ENCODE results near the gene EN2.

Gene EN2

GRCh38 chr7:155465761-155466141, 7.8 kb downstream of the EN2 start:
- DNase-seq: no peak

DNA sequence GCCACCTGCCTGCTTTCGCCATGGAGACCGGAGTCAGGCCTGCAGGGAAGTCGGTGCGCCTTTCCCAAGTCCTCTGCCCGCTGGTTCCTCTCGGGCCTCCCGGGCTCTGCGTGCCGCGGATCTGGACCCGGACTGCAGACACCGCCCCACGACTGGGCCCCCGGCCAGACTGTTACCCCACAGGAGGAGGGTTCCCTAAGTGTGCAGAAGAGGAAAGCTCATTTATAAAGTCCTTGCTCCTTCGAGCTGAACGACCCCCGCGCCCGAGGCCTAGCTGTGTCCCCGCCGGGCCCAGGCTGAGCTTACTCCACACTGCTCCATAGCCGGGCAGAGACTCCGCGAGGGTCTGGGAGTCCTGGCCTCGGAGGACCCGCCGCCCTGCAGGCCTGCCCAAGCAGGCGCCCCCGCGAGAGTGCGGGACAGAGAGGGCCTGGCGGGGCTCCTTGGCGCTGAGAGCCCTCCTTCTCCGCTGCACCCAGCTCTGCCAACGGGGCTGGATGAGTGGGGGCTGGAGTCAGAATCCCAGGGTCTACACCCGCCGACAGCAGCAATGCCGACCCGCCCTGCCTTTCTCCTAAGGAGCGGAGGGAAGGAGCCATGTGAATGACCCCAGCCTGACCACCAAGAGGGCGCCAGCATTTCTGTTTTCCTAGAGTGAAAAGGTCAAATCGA, 8.3 kb downstream of the EN2 start:
- DNase-seq: no peak

- no peak for DNase-seq
Observed at GRCh38 chr7:155466814-155467733, 9.1 kb downstream of the EN2 start.

DNA sequence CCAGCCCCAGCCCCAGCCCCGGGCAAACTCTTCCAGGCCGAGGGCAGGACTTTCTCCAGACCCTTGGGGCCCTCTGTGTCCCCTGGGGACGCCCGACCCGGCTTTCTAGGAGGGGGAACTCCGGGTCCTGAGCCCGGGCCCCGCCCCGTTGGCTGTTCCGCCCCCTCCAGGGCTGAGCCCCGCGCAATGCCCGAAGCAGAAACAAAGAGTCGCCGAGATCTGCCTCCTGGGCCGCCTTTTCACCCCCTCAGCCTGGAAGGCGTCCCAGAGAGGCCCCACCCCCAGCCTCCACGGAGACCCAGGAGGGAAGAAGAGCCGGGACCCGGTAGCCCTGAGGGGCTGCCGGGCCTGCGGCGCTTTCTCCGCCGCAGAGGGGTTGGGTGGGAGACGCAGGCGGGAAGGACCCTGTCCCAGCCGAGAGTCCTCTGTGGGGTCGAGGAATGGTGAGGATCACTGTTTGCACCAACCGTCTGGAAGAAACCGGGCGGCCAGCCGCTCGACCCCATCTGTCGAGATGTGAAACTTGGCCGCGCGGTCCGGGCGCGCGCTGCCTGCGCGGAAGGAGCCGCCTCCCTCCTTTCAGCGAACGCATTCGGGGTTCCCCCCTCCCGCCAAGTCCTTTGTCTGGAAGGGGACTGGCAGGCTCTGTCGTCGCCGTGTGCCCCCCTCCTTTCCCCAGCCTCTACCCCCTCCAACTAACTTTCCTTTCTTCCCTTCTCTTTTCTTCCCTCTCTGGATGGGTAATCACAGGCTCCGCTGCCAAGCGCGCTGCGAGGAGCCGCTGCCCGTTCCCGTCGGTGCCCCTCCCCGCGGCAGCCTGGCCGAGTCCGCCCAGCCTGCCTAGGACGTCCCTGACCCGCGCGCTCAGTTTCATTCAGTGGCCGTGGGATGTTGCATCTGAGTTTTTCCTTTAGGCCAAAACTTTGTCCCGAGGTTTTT, 10.2 kb downstream of the EN2 start:
- no peak for DNase-seq

- DNase-seq: no peak
Observed at GRCh38 chr7:155468785-155469148, 10.8 kb downstream of the EN2 start.

GRCh38 chr7:155469311-155470185, 11.6 kb downstream of the EN2 start:
- DNase-seq: no peak

DNA sequence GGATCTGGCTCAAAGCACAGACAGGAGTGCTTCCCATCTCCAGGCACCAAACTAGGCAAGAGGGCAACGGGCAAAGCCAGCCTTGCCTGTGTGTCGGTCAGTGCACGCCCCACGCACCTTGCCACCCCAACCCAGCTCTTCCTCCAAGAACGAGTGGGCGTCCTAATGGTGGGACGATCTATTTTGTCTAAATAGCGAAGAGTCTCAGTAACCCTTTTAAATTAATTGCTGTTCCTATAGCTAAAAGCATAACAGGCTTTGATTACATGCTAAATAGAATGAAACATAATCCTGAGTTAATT, 12.2 kb downstream of the EN2 start:
- DNase-seq: no peak

DNA sequence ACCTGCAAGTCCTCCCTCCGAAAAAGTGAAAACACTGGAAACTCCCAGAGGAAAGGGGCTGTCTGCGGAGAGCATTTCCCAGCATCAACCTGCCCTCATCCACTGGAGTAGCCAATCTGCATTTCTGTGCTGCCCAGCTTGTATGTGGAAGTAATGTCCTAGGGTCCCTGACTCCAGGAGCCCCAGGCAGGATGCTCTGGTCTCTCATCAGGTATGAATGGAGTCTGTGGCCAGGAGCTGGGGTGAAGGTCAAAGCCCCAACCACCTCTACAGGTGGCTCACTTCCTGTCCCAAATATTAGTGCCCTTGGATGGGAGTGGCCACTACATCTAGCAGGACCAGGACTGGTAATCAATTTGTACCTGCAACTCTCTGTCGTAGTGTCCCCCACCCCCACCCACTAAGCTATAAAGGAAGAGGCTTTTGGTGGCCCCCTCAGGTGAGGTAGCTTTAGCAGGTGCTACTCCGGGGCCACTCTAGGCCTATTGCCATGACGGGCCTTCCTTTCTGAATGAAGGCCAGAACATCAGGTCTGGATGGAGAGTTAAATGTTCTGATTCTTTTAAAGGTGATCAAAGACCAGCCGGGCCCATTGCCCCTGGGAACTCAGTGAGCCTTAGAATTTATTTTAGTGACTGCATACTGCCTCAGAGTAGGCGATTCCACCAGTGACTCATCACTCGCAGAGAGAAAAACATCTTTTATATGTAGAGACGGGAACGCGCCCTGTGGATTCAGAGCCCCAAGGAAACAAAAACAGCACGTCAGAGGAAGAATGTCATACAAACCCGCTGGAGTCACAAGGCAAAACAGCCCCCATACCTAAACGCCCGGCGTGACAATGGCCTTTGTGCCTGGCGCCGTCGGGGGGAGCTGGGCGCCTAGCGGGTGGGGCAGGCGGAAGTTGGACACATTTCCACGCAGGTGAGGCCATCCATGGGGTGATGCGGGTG, 13.0 kb downstream of the EN2 start:
- DNase-seq: no peak

DNA sequence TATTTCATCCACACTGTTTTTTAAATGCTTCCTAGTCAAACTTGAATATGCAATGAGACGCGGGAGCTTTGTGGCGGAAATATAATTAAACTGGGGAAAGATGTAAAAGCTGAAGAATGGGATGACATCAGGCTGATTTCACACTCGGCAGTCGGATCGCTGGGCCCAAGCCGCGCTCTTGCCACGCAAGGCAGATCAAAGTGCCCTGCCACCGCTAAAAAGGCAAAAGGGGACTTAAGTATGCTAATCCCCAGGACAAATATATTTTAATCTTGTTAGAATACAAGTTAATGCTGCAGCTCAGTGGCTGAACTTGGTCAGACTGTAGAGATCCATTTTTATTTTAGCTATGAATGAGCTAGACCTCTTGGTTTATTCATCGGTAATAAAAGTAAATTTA, 13.8 kb downstream of the EN2 start:
- DNase-seq: no peak

GRCh38 chr7:155477476-155477875, 19.5 kb downstream of the EN2 start:
- no peak for DNase-seq

DNA sequence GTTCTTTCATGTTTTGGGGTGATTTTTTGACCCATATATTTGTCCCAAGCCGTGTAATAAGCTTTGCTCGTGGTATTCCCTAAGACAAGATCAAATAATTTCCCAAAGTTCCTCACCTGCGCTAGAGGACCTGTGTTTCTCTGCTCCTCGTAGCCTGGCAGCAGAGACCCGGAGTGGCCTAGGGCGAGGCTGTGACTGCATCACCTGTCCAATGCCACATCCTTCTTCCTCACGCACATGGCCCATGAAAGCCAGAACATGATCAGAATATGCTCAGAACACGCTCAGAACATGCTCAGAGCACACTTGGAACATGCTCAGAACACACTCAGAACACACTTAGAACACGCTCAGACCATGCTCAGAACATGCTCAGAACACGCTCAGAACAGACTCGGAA, 23.8 kb downstream of the EN2 start:
- no peak for DNase-seq

DNA sequence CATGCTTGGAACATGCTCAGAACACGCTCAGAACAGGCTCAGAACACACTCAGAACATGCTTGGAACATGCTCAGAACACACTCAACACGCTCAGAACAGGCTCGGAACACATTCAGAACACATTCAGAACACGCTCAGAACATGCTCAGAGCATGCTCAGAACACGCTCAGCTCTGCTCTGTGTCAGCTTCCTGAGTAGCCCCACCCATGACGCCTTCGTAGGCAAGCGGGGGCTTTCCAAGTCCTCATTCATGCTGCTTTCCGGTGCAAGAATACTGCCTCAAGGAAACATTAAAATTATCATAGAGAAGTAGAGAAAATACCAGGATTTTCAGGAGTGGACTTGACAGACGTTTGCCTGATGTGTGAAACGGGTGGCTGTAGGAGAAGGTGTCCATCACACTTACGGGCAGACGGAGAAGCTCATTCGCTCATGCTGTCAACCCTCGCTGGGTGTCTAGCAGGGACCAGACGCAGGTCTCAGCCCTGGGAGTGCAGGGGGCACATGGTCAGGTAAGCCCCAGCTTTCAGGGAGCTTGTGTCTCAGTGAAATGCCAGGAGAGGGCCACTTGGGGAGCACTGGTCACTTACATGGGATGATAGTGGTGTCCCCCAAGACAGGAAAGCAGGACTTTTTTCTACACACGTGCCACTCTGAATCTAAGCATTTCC, 24.7 kb downstream of the EN2 start:
- no peak for DNase-seq

GRCh38 chr7:155483245-155483644, 25.3 kb downstream of the EN2 start:
- DNase-seq: no peak

DNA sequence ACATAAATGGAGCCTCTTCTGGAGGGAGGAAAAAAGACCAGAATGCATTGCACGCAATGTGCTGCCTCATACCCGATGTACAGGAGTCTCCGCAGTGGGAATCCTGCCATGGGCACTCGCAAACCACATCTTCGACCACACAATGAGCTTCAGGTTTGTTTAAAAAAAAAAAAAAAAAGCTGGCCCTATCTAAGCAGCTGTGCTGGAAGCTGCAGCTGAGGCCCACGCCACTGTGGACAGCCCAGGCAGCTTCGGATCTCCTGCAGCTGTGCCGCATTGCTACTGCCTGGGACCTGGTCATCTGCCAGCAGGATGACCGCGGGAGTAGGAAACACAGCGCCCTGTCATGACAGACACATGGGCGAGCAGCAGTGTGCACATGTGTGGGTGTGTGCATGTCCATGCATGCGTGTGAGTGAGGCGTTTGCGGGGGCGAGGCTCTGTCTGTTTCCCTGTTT, 26.0 kb downstream of the EN2 start:
- no peak for DNase-seq

DNA sequence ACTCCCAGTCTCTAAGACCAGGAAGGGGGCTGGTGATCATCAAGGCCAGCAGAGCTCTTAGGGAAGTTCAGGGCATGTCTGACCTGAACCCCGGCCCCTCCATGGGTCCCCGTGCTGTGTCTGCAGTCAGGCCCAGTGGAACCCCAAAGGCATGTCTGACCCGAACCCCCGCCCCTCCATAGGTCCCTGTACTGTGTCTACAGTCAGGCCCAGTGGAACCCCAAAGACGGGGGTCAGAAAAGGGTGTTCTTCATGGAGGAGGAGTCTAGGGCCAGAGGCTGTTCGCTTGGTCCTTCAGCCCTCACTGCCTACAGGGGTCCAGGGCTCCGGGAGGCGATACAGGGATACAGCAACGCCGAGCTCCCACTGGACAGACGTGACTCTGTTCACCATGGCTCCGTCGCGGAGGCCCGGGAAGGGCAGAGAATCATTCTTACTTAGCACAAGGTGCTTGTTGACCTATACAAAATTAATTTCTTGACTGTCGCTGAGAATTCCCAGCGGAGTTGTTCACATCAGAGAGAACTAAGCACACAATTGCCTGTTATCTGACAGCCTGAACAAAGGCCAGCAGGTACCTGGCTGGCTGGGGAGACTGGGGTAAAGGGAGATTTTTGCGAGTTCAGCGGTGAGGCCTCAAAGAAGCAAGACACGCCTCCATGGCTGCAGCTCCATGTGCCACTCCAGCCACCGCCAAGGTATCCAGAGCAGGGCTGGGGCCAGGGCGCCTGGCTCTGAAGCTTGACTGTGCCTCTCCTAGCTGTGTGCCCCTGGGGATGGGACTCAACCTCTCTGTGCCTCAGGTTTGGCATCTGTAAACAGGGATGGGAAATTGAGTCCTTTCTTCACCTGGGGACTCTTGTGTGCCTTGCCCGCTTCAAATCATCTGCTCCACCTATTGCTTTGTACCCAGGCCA, 26.8 kb downstream of the EN2 start:
- no peak for DNase-seq

DNA sequence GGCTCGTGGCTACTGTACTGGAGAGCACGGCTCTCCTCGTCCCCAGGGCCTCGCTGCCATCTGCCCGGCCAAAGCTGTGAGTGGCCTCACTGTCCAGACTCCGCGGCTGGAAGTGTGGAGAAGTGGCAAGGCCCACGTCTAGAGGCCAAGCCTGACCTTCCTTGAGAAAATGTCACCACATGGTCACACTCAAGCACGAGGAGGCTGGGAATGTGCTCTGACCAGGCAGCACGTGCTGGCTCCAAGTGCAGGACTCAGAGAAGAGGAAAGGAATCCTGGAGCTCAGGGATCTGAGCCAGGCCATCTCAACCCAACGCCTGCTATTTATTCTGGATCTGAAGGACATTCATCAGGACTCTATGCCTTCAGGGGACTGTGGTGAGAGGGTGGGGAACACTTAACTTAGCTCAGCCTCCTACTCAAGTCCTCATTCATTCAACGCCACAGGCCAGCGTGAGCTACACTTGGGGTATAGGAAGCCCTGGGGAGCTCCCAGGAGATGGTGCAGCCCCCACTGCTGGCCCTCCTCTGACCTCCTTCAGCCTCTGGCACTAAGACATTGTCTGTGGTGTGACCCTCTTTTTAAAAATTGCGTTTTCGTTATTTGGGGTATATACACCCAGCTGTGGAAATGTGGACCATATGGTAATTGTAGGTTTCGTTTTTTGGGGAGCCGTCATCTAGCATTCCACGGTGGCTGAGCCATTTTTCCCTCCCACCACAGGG, 29.0 kb downstream of the EN2 start:
- no peak for DNase-seq

DNA sequence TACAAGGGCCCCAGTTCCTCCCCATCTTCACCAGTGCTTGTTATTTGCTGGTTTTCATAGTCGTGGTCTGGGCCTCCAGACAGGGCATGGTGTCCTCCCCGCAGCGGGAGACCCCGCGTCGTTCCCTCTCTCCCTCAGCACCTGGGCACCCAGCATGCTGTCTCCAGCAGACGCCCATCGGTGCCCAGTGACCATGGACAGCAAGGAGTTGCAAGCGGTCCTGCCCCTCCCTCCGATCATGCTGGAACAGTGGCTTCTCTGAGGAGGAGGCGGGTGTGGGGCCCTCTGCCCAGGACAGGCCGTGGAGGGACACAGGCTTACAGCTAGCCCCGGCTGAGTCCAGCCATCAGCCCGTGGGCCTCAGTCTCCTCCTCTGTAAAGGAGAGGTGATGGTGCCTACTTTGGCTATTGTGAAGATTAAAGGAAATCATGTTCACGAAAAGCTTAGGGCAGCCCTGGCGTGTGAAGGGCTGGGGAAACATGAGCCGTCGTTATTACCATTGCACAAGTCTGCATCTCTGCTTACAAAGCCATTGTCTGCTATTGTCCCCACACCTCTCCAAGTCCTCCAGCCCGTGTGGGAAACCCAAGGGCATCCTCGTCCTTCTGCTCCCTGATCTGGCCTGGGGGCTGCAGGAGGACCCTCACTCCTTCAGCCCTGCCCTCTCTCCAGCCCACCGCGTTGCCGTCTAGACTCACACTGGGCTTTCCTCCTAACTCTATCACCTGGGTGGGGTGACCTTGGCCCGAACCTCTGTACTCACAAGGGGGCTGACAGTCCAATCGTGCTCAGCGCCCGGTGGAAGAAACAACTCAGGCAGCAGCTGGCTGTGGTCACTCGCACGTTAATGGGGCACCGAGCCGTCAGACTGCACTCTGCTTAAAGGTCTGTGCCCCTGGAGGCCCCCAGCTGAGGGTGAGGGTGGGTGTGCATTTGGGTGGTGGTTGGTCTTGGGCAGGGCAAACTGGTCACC, 29.9 kb downstream of the EN2 start:
- no peak for DNase-seq

Measured in NCI-H774 (cell line).